GDM1 (cell line): ENCODE data around the gene ADCY9.
"Not testable (repeated sequence)": the region's sequence is repeated elsewhere in the genome, so short reads cannot be mapped to it uniquely, and the experiment has no call there.

Source experiments
- DNase-seq: peaks from one replicate; lab custom pipeline; 2025; lab: John Stamatoyannopoulos, UW

The ADCY9 gene

DNA sequence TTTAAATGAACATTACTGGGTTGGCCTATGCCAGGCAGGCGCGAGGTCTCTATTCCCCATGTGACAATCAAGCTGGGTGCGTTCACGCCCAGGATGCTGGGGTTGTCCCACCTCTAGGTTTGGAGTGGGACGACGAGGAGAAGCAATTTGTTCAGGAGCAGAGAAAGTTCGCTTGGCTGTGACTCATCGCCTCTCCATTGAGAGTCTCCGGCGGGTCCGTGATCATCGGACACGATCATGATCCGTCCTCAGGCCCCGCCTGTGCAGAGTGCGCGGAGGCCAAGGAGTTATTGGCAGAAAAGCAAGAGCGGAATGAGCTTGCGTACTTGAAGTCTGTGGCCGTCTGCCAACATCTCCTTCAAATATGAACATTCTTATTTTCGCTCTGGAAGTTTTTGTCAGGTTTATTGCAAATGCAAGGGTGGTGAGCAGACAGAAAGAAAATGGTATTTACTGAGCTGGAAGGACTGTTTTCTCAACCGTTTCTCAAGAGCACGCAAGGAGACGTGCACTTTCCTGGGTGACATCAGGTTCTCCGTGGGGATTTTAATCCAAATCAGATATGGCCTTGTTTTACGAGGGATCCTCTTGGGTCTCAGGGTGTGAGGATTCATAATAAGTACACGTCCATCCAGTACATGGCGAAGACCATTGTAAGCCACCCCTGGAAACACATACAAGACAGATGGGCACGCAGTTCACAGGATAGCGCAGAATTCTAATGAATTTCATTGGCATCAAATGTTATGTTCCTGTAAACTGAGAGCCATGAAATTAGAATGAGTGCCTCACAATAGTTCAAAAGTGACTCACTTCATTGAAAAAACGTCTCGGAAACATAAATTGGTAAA, 165.7 kb downstream of the ADCY9 start:
- no peak for DNase-seq

DNA sequence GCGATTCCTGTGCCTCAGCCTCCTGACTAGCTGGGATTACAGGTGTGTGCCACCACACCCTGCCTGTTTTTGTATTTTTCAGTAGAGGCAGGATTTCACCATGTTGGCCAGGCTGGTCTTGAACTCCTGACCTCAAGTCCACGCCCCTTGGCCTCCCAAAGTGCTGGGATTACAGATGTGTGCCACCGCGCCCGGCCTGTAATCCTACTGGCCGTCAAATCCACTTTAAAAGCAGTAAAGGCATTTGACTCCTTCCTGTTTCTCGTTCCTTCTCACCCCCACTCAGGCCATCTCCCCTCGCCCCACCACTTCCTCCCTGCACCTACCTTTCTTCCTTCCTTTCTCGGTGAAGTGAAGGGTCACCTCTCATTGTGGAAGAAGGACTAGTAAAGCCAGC, 166.3 kb downstream of the ADCY9 start:
- DNase-seq = no peak

DNA sequence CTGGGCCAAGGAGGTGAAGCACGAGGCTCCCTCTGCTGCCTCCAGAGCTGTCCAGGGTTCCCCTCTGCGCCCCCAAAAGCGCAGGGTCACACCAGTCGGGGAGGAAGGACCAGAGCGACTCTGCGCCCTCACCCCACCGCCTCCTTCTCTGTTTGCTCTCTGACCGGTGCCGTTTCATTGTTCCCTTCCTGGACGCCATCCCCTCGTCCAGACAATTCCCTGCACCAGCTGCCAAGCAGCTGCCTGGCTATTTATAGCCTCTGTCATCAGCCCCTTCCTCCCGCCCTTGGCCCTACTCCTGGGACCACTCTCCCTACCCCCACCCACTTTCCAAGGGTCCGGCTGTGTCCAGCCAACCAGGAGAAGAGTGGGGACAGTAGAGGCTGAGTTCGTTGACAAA, 167.0 kb downstream of the ADCY9 start:
- DNase-seq = no peak

DNA sequence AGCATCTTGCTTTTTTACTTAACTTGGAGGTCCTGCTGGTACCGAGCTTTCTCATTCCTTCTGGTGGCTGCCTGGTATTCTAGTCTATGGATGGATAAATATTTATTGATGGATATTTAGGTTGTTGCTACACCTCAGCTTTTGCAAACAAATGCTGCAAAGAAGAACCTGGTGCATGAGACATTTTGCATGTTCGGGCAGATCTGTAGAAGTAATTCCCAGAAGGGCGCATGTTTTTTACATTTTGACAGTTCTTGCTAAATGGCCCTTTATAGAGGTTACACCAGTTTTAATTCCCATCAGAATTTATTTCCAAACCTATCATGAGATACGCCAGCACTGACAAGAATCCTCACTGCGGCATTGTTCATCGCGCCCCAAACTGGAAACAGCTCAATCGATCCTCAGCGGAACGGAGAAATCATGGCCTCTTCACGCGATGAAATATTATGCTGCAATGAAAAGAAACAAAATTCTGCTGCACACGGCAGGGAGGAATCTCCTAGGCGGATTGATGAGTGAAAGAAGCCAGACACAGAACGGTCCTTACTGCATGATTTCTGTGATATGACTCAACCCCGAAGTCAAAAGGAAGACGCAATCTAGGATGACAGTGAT, 167.8 kb downstream of the ADCY9 start:
- DNase-seq = no peak

- no peak for DNase-seq
Observed at GRCh38 chr16:3946604-3947180, 169.6 kb downstream of the ADCY9 start.

DNA sequence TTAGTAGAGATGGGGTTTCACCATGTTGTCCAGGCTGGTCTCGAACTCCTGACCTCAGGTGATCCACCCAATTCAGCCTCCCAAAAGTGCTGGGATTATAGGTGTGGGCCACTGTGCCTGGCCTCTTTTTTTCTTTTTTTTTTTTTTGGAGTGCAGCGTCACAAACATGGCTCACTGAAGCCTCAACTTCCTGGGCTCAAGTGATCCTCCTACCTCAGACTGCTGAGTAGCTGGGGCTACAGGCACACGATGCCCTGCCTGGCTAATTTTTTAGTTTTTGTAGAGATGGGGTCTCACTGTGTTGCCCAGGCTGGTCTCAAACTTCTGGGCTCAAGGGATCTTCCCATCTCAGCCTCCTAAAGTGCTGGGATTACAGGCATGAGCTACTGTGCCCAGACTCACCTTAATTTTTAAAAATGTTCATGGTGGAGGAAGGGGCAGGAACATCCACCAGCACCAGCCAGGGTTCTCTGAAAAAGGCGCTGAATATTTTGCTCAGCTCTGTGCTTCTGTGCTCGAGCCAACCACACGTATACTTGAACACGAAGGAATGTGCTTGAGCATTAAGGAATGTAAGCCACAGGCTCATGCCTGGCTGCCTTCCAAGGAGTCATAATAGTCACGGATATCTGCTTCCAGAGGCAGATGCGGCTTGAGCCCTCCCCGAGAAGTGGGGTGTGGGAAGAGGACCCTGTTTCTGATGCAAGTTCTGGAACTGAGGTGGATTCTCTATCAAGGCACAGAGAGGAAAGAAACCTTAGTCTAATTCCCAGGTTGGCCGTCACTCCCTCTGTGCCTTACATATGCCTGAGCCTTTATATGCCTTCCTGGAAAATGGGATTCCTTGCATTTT, 170.3 kb downstream of the ADCY9 start:
- no peak for DNase-seq

- DNase-seq = not testable (repeated sequence)
Observed at GRCh38 chr16:3944457-3944856, 171.8 kb downstream of the ADCY9 start.

DNA sequence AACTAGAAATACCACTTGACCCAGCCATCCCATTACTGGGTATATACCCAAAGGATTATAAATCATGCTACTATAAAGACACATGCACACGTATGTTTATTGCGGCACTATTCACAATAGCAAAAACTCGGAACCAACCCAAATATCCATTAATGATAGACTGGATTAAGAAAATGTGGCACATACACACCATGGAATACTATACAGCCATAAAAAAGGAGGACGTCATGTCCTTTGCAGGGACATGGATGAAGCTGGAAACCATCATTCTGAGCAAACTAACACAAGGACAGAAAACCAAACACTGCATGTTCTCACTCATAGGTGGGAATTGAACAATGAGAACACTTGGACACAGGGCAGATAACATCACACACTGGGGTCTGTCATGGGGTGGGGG, 174.1 kb downstream of the ADCY9 start:
- DNase-seq = not testable (repeated sequence)

- DNase-seq = peak; percentile 13
Observed at GRCh38 chr16:3938843-3939624, 177.2 kb downstream of the ADCY9 start.

DNA sequence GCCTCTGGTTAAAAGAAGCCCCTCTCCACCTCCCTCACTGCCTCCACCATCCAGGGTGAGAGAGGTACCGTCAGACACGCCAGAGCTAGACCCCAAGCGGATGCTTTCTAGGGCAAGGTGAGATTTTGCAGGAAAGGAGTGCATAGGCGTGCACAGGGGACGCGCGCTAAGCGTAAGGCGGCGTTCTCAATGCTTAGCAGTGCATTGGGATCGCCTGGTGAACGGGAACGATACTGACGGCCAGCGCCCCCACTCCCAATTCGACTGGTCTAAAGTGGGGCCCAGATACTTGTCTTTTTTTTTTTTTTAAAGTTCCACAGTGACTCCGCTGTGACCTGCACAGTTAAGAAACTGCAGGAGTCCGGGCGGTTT, 177.8 kb downstream of the ADCY9 start:
- DNase-seq = no peak

- DNase-seq = no peak
Observed at GRCh38 chr16:3937066-3937875, 179.0 kb downstream of the ADCY9 start.

DNA sequence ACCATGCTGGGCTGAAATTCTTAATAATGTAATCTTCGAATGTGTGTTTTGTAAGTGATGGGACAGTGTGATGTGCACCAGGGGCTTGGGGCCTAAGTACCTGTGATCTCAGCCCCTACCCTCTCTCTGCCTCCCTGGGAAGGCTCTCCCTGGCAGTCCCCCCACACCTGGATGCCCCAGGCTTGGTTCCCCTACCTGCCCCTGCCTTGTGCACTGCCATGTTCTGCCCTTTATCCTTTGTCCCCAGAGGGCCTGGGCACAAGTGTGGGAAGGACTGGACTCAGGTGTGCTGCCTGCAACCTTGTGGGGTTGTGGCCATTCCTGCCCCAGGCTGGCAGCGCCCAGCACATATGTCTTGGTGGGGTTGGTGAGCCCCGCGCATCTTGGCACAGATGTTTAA, 180.3 kb downstream of the ADCY9 start:
- DNase-seq = no peak

DNA sequence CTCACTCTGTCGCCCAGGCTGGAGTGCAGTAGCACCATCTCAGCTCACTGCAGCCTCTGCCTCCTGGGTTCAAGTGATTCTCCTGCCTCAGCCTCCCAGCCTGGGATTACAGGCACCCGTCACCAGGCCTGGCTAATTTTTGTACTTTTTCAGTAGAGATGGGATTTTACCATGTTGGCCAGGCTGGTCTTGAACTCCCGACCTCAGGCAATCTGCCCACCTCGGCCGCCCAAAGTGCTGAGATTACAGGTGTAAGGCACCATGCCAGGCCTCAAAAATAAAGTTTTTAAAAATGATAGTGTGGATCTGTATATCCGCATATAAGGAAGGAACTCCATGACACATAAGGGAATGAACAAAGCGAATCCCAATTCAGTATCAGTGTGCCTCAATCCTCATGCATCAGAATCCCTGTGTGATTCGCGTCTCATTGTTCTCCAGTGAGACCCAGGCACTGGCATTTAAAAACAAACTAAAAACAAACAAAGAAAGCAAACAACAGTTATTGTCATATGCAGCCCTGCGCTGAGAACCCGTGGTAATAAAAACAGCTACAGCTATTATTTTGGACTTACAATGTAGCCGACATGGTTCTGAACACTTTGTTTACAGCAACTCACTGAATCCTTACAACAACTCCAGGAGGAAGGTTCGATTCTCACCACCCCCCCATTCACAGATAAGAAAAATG, 181.6 kb downstream of the ADCY9 start:
- no peak for DNase-seq

- DNase-seq = not testable (repeated sequence)
Observed at GRCh38 chr16:3927147-3927546, 189.1 kb downstream of the ADCY9 start.

GRCh38 chr16:3924763-3925162, 191.5 kb downstream of the ADCY9 start:
- no peak for DNase-seq

- no peak for DNase-seq
Observed at GRCh38 chr16:3922241-3922640, 194.0 kb downstream of the ADCY9 start.

- DNase-seq = no peak
Observed at GRCh38 chr16:3920206-3920605, 196.0 kb downstream of the ADCY9 start.

DNA sequence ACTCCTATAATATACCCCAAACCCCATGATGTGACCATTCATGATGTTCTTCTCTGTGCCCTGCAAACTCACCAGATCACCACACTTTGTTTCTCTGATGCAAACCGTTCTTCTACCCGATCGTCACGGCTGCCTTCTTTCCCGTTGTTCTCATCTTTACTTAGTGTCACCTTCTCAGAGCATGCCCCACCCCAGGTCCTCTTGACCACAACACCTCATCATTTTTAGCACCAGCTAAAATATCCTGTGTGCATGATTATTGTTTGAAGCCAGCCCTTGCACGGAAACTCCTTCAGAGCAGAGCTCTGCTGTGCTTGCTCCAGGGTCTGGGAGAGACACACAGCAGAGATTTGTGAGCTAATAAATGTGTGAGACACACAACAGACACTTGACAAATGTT, 196.8 kb downstream of the ADCY9 start:
- no peak for DNase-seq

DNA sequence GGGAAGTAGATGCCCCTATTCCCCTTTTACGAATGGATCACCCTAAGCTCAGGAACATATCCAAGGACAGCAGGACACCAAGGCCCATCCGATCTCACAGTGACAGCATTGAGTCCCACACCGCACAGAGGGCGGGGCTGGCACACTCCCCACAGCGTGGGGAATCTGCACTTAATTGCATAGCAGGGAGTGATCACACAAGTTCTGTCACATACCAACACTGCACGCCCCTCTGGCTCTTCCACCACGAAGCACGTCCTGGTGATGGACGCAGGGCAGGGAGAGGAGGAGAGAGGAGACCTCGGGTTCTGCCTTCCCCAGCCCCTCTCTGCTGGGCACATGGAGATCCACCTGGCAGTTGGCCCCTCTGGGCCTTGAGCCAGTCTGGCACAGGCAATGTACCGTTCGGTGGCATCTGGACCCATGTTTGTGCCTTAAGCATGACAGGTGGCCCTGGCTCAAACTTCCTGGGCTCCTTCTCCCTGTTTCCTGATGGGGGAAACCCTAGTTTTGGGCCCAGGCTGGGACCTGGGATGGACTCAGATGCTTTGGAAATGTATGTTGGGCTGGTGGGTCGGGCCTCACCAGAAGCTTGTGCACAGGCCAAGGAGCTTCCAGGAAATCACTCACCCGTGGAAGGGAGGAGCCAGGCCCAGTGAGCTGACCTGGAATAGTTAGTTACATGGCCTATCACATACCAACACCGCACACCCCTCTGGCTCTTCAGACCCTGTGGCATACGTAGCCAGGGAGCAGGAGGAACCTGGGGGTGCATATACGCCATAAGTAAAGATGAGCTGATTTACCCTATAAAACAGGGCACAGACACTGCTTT, 200.6 kb downstream of the ADCY9 start:
- no peak for DNase-seq
